Neural progenitor cell (in vitro differentiated cells): ENCODE results near the gene RABIF.

ENCODE experiments used
- EZH2phosphoT487 ChIP-seq: fragments of 200-600 bp; sonication (generic); IDR thresholded peaks from 2 replicates; pipeline ENCODE4 v1.6.1; 2017; ENCODE audit warnings: antibody characterized with exemption
- TF ChIP-seq, protein P1 (sequence below): fragments of 200-600 bp; sonication (generic); IDR thresholded peaks from 2 replicates; pipeline ENCODE4 v1.5.1; 2017; ENCODE audit warnings: antibody characterized with exemption, mild to moderate bottlenecking

DNA sequence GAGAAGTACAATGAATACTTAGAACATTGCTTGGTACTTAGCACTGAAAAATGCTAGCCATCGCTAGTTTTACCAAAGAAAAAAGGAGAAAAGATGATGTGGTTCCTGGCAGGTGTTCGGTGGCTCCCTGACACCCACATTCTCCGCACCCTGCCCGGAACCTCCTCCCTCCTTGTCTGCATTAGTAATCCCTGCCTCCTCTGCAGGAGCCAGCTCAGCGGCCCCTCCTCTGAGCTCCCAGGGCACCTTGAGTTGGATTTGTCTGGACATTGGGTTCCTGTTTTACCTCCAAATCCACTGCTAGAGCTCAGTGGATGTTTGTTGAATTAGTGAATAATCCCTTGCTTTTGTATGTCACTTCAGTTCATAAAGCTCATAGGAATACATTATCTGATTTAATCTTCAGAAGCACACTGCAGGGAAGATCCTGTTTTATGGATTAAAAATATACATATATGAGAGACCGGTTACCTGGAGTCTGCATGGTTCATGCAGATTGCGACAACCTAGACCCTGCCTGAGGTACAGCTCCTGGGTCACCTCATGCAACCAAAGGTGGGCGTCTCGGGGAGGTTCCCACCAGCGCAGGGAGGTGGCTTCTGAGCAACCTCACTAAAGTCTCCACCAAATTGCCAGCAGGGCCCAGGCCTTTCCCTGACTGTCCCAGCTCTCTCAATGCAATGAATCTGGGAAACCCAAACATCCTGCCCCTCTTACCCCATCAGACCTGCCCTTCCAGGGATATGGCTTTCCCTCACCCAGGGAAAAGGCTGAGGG, 54.0 kb downstream of the RABIF start:
- TF ChIP-seq, protein P1, sequence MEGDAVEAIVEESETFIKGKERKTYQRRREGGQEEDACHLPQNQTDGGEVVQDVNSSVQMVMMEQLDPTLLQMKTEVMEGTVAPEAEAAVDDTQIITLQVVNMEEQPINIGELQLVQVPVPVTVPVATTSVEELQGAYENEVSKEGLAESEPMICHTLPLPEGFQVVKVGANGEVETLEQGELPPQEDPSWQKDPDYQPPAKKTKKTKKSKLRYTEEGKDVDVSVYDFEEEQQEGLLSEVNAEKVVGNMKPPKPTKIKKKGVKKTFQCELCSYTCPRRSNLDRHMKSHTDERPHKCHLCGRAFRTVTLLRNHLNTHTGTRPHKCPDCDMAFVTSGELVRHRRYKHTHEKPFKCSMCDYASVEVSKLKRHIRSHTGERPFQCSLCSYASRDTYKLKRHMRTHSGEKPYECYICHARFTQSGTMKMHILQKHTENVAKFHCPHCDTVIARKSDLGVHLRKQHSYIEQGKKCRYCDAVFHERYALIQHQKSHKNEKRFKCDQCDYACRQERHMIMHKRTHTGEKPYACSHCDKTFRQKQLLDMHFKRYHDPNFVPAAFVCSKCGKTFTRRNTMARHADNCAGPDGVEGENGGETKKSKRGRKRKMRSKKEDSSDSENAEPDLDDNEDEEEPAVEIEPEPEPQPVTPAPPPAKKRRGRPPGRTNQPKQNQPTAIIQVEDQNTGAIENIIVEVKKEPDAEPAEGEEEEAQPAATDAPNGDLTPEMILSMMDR: no peak
- no peak for TF ChIP-seq EZH2phosphoT487
